HepG2 (cell line): ENCODE measurements around the gene CFAP43. TPM values are rescaled to one million over a fixed set of nuclear protein-coding genes. Genes with fewer than 3 reads are reported as not detected.

ENCODE experiments used
- ADNP ChIP-seq: sonication (generic); formaldehyde crosslinking; IDR thresholded peaks from 2 replicates; pipeline ENCODE4 v1.4.0; 2020; ENCODE audit warnings: missing genetic modification reagents
- DMAP1 ChIP-seq: IDR thresholded peaks from 2 replicates; pipeline ENCODE4 v1.6.1; 2016
- DNMT3B ChIP-seq: conservative IDR thresholded peaks from 2 replicates; pipeline ENCODE4 v1.6.1; 2016; ENCODE audit warnings: missing biosample characterization, control low read depth
- E2F1 ChIP-seq: sonication (generic); formaldehyde crosslinking; IDR thresholded peaks from 2 replicates; pipeline ENCODE4 v1.5.0; 2020; ENCODE audit warnings: missing genetic modification reagents
- IKZF1 ChIP-seq: fragments of 450-650 bp; IDR thresholded peaks from 2 replicates; pipeline ENCODE4 v1.7.1; 2016
- NFYB ChIP-seq: sonication (generic); formaldehyde crosslinking; IDR thresholded peaks from 2 replicates; pipeline ENCODE4 v1.4.0; 2020; ENCODE audit warnings: missing genetic modification reagents
- PTBP1 ChIP-seq: fragments of 200-400 bp; formaldehyde crosslinking; IDR thresholded peaks from 2 replicates; pipeline ENCODE4 v1.6.1; 2018; ENCODE audit warnings: low read length, low read depth; ENCODE audit not compliant: poor library complexity, severe bottlenecking
- XRCC5 ChIP-seq: fragments of 200-400 bp; formaldehyde crosslinking; optimal IDR thresholded peaks from 2 replicates; pipeline ENCODE3; 2017; ENCODE audit warnings: mild to moderate bottlenecking, low read length
- ZNF430 ChIP-seq: sonication (generic); formaldehyde crosslinking; IDR thresholded peaks from 2 replicates; pipeline ENCODE4 v1.9.0; 2021; ENCODE audit warnings: mild to moderate bottlenecking, missing genetic modification reagents
- ZNF615 ChIP-seq: sonication (generic); formaldehyde crosslinking; IDR thresholded peaks from 2 replicates; pipeline ENCODE4 v1.5.0; 2020; ENCODE audit warnings: mild to moderate bottlenecking, missing genetic modification reagents, borderline replicate concordance
- polyA plus RNA-seq, 8 experiments: library from polyadenylated mRNA; depleted of rRNA in 3 of 8; stranded (reverse) in 7 of 8; unstranded in 1 of 8; fragments of >200 nt; fragmentation: Illumina TruSeq in 4 of 8; extraction: Trizol in 4 of 8; gene quantifications; 2 replicates each; pipeline versions ENCODE4 v1.2.1 to v1.2.3, GENCODE V29; 2011 to 2016; ENCODE audit warnings: low read depth in 4 of 8, missing spikeins in 1 of 8, mixed read lengths in 1 of 8; ENCODE audit not compliant: insufficient read depth in 1 of 8
- total RNA-seq, 5 experiments: library from RNA; depleted of rRNA; stranded (reverse); fragments of >200 nt; fragmentation: Illumina TruSeq; extraction: Trizol; gene quantifications; 2 replicates each; pipeline ENCODE4 v1.2.3, GENCODE V29; 2016; ENCODE audit warnings: low read depth in 1 of 5
- TF ChIP-seq, protein P1 (sequence below): sonication (generic); formaldehyde crosslinking; IDR thresholded peaks from 2 replicates; pipeline ENCODE4 v1.4.0; 2020; ENCODE audit warnings: mild to moderate bottlenecking, missing genetic modification reagents, borderline replicate concordance
- TF ChIP-seq, protein P2 (sequence below): IDR thresholded peaks from 2 replicates; pipeline ENCODE4 v1.6.1; 2016; ENCODE audit warnings: control low read depth
- TF ChIP-seq, protein P3 (sequence below): sonication (generic); formaldehyde crosslinking; IDR thresholded peaks from 2 replicates; pipeline ENCODE4 v1.5.0; 2020; ENCODE audit warnings: mild to moderate bottlenecking, missing genetic modification reagents

Gene CFAP43
- total and polyA plus RNA-seq, 2 of the 13 experiments (the other 11 are each of a cell fraction or from before 2014, with no cell fraction given) = 0.24 to 0.38 TPM

DNA sequence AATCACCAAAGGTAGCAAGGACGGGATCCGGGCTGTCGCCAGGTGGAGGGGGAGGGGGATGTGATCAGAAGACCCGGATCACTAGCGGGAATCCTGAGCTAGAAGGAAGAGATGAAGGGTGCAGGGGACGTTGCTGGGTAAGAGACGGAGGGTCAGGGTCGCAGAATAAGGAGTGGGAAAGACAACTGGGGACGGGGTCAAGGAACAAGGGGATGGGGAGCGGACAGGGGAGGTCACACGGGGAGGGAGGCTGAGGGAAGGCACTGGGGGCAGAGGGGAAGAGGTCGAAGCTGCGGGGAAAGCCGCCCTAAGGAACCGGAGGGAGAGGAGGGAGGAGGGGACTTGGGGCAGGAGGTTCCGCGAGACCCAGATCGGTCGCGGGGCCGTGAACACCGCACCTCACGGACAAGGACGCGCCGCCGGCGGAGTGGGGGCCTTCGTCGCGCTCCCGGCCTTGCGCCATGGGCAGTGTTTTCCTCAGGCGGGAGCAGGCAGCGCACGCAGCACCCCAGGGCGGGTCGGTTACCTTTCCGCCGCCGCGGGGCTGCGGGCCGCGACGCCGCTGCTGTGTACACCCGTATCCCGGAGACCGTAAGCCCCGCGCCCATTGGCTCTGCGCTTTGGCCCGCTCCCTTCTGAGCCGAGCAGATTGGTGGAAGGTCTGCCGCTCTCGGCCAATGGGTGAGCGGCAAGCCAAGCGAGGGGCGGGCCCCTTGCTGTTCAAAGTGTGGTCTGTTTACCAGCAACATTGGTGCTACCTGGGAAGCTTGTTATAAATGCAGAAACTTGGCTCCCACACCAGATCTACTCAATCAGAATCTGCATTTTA lies at the start of gene CFAP43 (continued):
- TF ChIP-seq, protein P1, sequence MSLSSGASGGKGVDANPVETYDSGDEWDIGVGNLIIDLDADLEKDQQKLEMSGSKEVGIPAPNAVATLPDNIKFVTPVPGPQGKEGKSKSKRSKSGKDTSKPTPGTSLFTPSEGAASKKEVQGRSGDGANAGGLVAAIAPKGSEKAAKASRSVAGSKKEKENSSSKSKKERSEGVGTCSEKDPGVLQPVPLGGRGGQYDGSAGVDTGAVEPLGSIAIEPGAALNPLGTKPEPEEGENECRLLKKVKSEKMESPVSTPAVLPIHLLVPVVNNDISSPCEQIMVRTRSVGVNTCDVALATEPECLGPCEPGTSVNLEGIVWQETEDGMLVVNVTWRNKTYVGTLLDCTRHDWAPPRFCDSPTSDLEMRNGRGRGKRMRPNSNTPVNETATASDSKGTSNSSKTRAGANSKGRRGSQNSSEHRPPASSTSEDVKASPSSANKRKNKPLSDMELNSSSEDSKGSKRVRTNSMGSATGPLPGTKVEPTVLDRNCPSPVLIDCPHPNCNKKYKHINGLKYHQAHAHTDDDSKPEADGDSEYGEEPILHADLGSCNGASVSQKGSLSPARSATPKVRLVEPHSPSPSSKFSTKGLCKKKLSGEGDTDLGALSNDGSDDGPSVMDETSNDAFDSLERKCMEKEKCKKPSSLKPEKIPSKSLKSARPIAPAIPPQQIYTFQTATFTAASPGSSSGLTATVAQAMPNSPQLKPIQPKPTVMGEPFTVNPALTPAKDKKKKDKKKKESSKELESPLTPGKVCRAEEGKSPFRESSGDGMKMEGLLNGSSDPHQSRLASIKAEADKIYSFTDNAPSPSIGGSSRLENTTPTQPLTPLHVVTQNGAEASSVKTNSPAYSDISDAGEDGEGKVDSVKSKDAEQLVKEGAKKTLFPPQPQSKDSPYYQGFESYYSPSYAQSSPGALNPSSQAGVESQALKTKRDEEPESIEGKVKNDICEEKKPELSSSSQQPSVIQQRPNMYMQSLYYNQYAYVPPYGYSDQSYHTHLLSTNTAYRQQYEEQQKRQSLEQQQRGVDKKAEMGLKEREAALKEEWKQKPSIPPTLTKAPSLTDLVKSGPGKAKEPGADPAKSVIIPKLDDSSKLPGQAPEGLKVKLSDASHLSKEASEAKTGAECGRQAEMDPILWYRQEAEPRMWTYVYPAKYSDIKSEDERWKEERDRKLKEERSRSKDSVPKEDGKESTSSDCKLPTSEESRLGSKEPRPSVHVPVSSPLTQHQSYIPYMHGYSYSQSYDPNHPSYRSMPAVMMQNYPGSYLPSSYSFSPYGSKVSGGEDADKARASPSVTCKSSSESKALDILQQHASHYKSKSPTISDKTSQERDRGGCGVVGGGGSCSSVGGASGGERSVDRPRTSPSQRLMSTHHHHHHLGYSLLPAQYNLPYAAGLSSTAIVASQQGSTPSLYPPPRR = no peak
- TF ChIP-seq IKZF1 = no peak
- TF ChIP-seq, protein P2, sequence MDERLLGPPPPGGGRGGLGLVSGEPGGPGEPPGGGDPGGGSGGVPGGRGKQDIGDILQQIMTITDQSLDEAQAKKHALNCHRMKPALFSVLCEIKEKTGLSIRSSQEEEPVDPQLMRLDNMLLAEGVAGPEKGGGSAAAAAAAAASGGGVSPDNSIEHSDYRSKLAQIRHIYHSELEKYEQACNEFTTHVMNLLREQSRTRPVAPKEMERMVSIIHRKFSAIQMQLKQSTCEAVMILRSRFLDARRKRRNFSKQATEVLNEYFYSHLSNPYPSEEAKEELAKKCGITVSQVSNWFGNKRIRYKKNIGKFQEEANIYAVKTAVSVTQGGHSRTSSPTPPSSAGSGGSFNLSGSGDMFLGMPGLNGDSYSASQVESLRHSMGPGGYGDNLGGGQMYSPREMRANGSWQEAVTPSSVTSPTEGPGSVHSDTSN (CRISPR knock-in tag) = no peak
- TF ChIP-seq ZNF615 (CRISPR knock-in tag) = no peak
- TF ChIP-seq, protein P3, sequence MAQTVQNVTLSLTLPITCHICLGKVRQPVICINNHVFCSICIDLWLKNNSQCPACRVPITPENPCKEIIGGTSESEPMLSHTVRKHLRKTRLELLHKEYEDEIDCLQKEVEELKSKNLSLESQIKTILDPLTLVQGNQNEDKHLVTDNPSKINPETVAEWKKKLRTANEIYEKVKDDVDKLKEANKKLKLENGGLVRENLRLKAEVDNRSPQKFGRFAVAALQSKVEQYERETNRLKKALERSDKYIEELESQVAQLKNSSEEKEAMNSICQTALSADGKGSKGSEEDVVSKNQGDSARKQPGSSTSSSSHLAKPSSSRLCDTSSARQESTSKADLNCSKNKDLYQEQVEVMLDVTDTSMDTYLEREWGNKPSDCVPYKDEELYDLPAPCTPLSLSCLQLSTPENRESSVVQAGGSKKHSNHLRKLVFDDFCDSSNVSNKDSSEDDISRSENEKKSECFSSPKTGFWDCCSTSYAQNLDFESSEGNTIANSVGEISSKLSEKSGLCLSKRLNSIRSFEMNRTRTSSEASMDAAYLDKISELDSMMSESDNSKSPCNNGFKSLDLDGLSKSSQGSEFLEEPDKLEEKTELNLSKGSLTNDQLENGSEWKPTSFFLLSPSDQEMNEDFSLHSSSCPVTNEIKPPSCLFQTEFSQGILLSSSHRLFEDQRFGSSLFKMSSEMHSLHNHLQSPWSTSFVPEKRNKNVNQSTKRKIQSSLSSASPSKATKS (CRISPR knock-in tag) = no peak
- no peak for TF ChIP-seq ADNP (CRISPR knock-in tag)
- TF ChIP-seq ZNF430 (CRISPR knock-in tag) = no peak
- TF ChIP-seq DNMT3B = no peak
- no peak for TF ChIP-seq PTBP1
- peak; percentile 98 for TF ChIP-seq NFYB (CRISPR knock-in tag)
- peak; percentile 53; the same call in 1 of the 2 replicates for TF ChIP-seq DMAP1 (CRISPR knock-in tag)
- TF ChIP-seq XRCC5 = peak; percentile 48
- peak; percentile 65 for TF ChIP-seq E2F1 (CRISPR knock-in tag)
